NOMO-1 treated with dmso at 0.1 percent for 144 hours (cell line): ENCODE data around the gene AIFM2.
A peak's percentile ranks its signal among the peaks of the same experiment; 100 is the strongest.
"Not testable (repeated sequence)": the region's sequence is repeated elsewhere in the genome, so short reads cannot be mapped to it uniquely, and the experiment has no call there.

Experiments used
- DNase-seq: peaks from one replicate; lab custom pipeline; 2025; ENCODE audit not compliant: unreplicated experiment; lab: John Stamatoyannopoulos, UW

The AIFM2 gene

DNA sequence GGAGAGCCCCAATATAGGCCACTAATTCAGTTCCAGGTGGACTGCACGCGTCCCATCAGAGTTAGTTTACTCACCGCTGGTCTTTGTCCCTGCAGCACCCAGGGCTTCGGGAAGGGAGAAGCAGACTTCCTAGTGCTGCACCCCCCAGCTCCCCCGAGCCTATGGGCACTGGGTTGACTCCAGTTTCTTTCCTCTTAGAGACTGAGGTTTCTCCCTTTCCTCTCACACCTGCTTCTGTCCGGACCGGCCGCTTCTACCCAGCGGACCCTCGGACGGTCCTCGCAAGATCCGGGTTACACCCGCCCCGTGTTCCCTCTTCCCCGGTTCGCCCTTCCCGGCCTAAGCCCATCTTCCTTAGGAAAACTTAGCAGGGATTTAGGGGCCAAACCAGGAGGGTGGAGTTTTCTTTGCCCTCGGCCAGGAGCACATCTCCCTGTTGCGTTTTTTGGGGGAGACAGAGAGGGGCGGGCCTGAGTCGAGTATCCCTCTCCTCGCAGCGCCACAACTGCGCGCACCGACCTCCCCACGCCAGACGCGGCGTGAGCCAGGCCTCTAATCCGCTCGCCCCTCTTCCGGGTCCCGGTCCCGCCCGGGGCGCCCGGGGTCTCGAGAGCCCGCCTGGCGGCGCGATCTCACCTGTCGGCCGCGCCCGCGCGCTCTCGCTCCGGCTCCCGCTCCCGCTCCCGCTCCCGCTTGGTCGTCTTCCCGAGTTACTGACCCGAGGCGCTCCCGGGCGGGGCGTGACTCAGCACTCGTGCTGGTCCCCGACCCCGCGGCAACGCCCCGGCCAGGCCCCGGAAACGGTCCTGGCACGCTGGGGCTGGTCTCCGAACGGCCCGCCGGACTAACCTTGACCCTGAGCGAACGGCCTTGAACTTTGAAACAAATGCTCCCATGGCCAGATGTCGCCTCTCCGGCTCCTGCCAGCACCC is at the start of gene AIFM2:
Gene AIFM2, minus strand, starts transcription at position 728 of the 932 bp plus-strand sequence. CDS start 8,741 bp downstream, outside the sequence.
- no peak for DNase-seq

DNA sequence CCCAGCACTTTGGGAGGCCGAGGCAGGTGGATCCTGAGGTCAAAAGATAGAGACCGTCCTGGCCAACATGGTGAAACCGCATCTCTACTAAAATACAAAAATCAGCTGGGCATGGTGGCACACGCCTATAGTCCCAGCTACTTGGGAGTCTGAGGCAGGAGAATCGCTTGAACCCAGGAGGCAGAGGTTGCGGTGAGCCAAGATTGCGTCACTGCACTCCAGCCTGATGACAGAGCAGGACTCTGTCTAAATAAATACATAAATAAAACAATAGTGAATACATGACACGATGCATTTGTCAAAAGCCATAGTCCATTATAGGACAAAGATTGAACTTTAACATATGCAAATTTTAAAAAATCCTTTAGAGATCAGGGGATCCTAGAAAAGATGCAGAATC is 46.6 kb upstream of the AIFM2 start:
- DNase-seq, result not testable (repeated sequence)

DNA sequence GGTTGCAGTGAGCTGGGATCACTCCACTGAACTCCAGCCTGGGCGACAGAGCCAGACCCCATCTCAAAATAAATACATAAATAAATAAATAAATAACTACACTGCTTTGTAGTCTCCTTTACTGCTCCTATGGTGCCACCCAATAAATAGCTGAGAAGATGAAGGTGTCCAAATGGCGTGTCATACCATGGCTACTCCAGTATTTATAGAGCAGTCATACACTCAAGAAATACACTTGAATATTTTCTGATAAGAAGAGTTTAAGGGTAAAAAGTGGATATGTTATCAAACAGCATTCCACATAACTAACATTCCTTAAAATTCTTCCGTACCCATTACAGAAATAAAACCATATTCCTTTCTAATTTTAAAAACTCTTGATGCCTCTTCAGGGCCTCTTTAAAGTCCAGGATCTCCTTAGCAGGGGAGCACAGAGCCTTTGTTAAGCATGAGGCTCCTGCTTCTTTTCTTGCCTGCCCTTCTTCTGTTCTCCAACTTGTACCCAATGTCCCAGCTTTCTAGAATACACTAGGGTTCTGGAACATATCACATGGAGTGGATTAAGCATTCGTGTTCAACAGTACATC is 45.6 kb upstream of the AIFM2 start:
- no peak for DNase-seq

DNA sequence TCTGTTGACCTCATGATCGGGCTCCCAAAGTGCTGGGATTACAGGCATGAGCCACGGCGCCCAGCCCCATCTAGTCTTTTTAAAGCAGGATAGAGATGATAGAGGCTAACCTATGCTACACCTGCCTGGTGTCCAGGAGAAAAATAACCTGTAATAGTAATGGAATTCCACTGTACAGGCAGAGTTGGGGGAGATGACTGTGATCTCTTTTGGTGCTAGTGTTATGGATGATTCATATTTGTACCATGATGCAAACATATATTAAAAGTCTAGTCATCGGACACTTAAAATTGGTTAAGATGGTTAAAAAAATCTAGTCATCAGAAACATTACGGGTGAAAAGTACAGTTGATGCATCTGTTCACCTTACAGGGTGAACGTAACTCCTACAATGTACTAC is 43.8 kb upstream of the AIFM2 start:
- no peak for DNase-seq

DNA sequence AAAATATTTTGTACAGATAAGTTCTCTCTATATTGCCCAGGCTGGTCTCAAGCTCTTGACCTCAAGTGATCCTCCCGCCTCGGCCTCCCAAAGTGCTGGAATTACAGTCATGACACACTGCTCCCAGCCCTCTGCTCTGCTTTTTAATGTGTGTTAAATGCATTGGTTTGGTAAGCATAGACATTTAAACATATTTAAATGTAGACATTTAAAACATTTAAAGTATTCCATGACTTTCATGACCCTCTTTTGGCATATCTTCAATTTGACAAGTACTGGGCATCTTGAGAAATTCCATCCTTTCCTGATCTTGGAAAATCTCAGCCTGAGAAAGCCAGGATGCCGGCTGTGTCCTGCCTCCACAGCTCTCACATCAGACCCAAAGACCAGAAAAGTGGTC is 42.9 kb upstream of the AIFM2 start:
- no peak for DNase-seq

DNA sequence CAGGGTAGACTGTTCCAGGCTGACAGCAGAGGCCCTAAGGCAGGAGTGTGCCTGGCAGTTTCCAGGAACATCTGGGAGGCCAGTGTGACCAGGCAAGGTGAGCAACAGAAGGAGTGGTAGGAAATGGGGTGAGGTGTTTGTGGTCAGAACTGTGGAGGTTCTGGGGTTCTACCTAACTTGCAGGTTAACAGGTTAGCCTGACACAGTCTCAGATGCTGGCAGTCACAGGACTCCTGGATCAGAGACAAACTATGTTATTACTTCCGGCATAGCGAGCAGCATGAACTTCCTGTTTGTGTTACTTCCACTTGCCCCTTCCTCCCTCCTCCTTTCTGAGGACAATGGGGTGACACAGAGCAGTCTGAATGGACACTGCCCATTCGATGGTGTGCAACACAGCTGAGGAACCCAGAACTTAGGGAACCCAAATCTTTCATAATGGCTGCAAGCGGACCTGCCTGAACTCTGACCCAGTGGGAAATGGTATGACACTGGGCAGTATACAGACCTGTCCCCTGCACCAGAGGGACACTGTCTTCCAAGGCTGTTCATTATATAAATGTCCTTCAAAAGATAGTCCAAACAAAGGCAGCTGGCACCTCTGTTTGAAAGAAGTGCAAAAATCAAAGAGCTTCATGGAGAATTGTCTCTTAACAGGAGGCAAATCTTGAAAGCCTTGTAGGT is 41.6 kb upstream of the AIFM2 start:
- DNase-seq, result peak; percentile 46

DNA sequence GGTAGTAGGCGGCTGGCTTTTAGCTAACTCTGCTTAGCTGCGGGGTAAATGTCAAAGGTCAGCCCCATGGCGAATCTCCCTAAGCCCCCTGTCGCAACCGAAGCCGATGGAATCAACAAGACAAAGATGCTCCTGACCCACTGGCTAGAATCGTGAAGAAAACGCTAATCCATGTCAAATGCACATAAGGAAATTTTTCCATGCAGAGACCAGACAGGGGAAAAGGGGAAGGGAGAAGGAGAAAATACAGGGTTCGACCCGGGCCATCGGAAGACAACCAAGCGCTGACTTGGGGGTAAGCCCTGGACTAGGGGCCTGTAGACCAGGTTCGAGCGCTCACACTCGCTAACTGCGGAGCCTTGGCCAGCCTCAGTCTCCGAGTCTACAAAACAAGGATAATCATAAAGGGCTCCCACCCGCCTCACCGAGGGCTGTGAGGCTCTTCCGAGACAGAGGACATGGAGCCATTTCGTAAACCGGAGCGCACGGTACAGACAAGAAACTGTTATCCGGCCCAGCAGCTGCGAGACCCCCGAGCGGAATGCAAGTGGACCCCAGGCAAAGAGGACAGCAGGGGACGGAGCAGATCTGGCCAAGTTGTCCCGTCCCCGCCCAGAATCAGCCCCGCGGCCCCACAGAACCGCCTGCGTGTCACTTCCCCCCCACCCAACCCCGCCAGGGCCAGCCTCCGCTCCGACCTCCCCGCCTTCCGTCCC is 37.2 kb upstream of the AIFM2 start:
- no peak for DNase-seq

DNA sequence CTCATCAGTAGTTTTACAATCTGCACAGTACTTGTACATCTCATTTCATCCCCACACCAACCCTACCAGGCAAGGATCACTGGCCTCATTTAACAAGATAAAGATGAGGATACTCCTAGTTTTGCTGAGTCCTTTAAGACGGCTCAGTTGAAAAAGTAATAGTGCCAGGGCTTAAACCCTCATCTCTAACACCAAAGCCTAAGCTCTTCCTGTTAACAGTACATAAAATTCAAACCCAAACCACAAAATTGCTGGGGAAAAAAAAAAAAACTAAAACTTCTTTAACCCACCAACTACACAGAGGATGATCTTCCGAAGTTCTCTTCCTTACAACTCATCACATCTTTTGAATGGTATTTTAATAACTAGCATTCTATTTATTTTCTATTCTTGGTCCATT is 36.4 kb upstream of the AIFM2 start:
- DNase-seq, result no peak

DNA sequence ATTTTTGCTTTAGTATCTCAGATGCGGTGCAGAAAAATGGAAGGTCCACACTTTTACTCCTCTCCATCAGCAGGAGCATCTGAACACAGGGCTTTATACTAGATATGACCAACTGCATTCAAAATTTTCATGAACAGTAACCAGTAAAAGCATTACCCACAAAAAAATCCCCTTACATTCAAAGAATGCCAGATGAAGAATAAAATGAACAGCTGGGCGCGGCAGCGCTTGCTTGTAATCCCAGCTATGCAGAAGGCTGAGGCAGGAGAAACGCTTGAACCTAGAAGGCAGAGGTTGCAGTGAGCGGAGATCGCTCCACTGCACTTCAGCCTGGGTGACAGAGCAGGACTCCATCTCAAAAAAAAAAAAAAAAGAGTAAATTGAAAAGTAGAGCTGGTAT is 34.6 kb upstream of the AIFM2 start:
- no peak for DNase-seq

DNA sequence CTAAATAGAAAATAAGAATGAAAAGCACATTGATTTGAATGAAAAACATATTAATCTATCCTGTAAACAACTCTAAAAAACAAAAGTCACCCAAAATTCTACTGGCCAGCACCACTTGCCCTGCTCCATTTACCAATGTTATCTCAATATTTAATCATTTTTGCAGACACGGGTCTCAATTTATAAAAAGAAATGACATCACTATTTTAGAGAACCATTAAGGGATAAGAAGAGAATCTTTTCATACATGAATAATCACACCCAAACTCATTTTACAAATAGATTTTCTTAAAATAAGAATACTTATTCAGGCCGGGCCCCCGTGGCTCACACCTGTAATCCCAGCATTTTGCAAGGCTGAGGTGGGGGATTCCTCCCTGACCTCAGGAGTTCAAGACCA is 33.8 kb upstream of the AIFM2 start:
- DNase-seq, result no peak

DNA sequence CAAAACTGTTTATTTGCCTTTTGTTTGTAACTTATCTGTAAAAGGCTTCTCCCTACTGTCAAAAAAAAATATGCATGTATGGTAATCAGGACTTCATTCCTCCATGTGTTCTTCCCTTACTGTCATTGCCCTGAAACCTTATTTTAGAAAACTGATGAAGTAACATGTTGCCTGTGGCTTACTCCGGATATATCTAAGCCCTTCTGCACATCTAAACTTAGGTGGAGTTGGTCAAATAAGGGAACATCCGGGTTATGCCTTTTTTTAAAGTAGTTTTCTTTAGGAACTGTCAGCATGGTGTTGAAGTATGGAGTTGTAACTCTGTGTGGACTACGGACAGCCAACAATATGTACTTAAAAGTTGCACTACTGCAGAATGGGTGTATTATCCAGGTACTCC is 31.5 kb upstream of the AIFM2 start:
- DNase-seq, result peak; percentile 57

DNA sequence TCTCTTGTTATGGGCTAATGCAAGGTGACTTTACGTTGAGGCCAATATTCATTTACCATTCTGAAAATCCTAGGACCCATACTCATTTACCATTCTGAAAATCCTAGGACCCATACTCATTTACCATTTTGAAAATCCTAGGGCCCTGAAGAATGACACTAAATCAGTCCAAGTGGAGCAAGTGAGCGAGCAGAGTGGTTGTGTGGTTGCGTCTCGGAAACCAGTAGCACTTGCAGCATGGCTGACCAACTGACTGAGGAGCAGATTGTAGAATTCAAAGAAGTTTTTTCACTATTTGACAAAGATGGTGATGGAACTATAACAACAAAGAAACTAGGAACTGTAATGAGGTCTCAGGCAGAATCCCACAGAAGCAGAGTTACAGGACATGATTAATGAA is 30.8 kb upstream of the AIFM2 start:
- DNase-seq, result no peak

DNA sequence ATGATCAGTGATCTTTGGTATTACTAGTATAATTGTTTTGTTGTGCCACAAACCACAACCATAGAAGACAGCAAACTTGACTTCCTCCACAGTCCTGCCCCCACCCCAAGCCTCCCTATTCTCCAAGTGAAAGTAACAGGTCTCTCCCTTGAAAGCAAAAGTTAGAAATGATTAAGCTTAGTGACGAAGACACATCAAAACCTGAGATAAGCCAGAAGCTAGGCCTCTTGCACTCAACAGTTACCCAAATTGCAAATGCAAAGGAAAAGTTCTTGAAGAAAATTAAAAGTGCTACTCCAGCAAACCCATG is 30.2 kb upstream of the AIFM2 start:
- peak; percentile 3 for DNase-seq

DNA sequence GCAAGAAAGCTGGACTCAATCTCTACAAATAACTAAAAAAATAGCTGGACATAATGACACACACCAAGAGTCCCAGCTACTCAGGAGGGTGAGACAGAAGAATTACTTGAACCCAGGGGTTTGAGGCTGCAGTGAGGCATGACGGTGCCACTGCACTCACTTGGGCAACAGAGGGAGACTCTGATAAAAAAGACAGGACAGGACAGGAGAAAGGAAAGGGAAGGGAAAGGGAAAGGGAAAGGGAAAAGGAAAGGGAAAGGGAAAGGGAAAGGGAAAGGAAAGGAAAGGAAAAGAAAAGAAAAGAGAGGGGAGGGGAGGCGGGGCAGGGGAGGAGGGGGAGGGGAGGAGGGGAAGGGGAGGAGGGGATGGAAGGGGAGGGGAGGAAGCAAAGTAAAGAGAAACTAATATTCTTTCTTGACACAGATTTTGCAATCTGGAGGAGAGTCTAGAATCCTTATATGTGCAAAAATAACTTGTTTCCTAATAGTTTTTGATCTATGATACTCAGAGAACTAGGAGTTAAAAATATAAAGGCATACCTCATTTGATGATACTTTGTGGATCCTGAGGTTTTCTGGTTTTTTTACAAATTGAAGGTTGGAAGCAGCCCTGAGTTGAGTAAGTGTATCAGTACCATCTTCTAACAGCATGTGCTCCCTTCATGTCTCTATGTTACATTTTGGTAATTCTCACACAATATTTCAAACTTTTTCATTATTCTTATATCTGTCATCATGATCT is 29.7 kb upstream of the AIFM2 start:
- DNase-seq, result no peak

DNA sequence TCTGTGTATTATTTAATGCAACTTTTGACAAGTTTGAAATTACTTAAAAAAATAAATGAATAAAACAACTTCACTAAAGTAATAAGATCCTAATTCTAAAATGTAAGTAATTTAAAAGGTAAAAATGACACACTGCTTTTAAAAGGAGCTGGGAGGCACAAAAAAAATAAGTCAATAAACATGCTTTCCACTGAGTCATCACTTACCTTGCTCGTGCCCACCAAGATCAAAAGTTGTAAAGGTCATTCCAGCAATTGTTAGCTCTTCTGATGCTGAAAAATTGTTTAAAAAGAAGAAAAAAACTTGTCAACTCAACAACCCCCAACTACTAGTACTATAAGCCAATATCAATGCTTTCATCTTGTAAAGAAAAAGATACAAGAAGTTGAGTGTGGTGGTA is 28.2 kb upstream of the AIFM2 start:
- DNase-seq, result no peak

DNA sequence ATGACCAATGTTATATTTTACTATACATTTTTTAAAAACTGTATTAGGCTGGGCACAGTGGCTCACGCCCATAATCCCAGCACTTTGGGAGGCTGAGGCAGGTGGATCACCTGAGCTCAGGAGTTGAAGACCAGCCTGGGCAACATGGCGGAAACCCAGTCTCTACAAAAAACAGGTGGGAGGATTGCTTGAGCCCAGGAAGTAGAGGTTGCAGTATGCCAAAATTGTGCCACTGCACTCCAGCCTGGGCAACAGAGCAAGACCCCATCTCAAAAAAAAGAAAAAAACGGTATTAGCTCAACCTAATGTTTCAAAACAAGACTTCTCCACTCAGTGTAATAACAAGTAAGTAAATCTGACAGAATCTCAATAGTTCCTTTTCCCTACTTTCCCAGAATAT is 26.7 kb upstream of the AIFM2 start:
- not testable (repeated sequence) for DNase-seq

DNA sequence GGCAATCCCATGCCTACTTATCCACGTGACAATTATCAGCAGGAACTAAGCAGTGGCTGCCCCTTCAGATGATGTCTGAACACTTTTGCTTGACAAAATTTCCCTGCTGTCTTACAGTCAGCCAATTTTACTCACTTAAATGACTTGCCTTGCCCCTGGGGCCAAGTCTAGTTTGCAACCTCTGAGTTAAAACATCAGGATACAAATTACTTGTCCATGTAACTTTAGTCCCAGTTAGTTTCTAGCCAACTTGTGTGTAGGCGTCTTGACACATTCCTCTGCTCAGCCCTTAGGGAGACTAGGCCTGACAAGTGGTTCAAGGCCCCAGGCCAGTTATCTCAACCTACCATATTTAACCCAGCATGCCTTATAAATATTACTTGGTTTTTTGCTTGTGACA is 25.5 kb upstream of the AIFM2 start:
- no peak for DNase-seq

DNA sequence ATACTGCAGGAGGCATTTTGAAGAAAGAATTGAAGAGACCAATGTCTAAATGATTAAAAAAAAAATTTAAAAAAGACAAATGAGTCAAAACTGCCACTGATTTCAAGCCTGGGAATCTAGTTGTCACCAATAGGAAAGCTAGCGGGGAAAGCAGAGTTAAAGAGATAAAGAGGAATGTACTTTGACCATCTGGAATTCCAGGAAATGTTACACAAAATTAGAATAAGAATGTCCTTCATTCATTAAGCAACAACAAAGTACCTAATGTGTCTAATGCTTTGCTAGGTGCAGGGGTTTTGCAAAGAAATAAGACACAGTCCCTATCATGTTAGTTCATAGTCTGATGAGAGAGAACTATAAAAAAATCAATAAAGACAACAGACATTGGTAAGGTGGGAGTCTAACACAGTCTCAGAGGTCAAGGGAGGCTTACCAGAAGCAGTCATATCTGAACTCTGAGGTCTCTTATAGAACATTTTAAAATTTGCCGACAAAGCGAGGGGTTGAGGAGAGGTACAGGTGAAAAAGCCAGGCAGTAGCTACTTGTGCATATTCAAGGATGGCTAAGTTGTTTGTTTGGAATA is 22.7 kb upstream of the AIFM2 start:
- no peak for DNase-seq

DNA sequence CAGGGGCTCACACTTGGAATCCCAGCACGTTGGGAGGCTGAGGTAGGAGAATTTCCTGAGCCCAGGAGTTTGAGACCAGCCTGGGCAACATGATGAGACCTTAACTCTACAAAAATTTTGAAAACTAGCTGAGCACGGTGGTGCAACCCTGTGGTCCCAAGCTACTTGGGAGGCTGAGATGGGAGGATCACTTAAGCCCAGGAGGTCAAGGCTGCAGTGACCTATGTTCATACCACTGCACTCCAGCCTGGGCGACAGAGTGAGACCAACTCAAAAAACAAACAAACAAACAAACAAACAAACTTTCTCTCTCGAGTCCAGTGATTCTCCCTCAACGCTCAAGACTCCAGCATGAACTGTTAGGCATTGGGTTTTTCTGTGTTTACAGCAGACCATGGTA is 15.9 kb upstream of the AIFM2 start:
- no peak for DNase-seq

DNA sequence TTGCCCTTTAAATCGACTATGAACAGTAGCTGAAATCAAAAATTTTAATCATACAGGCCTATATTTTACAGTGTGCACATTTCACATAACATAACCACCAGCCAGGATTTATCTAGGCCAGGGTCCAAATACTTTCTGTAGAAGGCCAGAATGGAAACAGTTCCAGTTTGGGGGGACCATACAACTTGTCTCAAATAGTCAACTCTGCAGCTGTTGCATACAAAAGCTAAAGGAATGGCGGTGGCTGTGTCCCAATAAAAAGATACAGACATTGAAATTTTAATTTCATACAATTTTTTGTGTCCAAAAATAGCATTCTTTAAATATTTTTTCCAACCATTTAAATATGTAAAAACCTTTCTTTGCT is 14.6 kb upstream of the AIFM2 start:
- no peak for DNase-seq
